GM12891 (cell line): Measurements from ENCODE around the gene PTPN22.

Experiments used
- DNase-seq: peaks from one replicate; pipeline ENCODE4 v3.0.0; 2011; ENCODE audit warnings: low spot score; ENCODE audit not compliant: insufficient read length
- FAIRE-seq: peaks from 2 replicates; lab custom pipeline; 2011; peaks lifted over from hg19 to GRCh38; lab: Jason Lieb, UNC
- PAX5 ChIP-seq: IDR thresholded peaks from 2 replicates; pipeline ENCODE4 v1.6.1; 2011; ENCODE audit warnings: low read length, moderate library complexity, mild to moderate bottlenecking; ENCODE audit not compliant: insufficient read depth, severe bottlenecking
- POLR2A ChIP-seq: IDR thresholded peaks from 2 replicates; pipeline ENCODE4 v1.6.1; 2011; ENCODE audit warnings: low read depth, low read length, control low read depth
- POLR2AphosphoS5 ChIP-seq: IDR thresholded peaks from 2 replicates; pipeline ENCODE4 v1.6.1; 2011; ENCODE audit warnings: low read depth, low read length, control low read depth
- POU2F2 ChIP-seq: IDR thresholded peaks from 2 replicates; pipeline ENCODE4 v1.6.1; 2011; ENCODE audit warnings: low read depth, mild to moderate bottlenecking, control low read depth, low read length, moderate library complexity
- SPI1 ChIP-seq: IDR thresholded peaks from 2 replicates; pipeline ENCODE4 v1.6.1; 2011; ENCODE audit warnings: low read depth, low read length, control low read depth
- TAF1 ChIP-seq: IDR thresholded peaks from 2 replicates; pipeline ENCODE4 v1.6.1; 2011; ENCODE audit warnings: low read depth, low read length, control low read depth

PTPN22 gene

DNA sequence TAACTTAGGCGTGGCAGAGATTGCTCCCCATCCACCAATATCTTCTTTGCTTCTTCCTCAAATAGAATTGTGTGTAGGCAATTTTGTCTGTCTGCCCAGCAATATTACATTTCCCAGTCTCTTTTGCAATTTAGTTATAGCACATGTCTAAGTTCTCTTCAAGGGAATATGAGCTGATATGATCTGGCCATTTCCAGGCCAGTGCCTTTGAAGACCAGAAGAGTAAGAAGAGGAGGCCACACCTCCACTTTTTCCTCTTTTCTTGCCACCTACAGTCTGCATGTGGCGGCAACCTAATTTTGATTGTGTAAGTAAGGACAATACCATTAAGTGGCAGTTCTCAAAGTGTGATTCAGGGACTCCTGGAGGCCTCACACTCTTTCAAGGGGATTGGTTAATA is 52.9 kb downstream of the PTPN22 start:
- no peak for DNase-seq
- TF ChIP-seq TAF1 (no peak), PAX5 (no peak), POU2F2 (no peak), POLR2A (no peak), POLR2AphosphoS5 (no peak), SPI1 (no peak)
- FAIRE-seq: no peak

DNA sequence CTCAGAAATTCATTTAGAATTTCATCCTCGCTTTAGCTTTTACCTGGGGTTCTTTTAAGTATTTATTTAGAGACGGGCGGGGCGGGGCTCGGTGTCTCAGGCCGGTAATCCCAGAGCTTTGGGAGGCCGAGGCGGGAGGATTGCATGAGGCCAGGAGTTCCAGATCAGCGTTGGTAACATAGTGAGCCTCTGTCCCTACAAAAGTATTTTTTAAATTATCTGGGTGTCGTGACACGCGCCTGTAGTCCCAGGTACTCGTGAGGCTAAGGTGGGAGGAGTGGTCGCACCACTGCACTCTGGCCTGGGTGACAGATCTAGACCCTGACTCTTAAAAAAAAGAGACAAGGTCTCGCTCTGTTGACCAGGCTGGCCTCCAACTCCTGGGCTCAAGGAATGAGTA is 58.3 kb downstream of the PTPN22 start:
- FAIRE-seq (no peak), DNase-seq (no peak)
- TF ChIP-seq PAX5: no peak
- TF ChIP-seq POU2F2: no peak
- no peak for TF ChIP-seq SPI1

DNA sequence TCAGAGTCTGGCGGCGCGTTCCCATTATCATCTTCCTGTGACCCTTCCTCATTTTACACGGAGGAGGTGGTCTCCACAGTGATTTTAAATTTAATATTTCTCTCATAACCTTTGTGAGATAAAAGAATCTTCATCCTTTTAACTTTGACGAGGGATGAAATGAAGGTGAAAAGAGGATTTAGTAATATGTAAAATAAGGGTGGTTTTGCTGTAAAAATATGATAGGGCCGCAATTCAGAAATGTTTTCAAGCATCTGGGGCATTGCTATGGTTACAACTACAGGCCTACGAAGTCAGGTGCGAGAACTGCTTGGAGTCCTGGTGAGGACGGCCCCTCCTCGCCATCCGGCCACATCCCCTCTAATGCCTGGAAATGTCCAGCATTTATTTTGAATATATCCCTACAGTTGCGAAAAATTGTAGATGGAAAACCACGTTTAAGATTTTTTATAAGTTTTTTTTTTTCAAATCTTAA is 58.8 kb downstream of the PTPN22 start:
- TF ChIP-seq PAX5 (no peak), POLR2AphosphoS5 (no peak), POLR2A (no peak), SPI1 (peak; percentile 20; the same call in 1 of the 2 replicates), TAF1 (no peak), POU2F2 (no peak)
- DNase-seq: no peak
- peak; percentile 9 for FAIRE-seq

DNA sequence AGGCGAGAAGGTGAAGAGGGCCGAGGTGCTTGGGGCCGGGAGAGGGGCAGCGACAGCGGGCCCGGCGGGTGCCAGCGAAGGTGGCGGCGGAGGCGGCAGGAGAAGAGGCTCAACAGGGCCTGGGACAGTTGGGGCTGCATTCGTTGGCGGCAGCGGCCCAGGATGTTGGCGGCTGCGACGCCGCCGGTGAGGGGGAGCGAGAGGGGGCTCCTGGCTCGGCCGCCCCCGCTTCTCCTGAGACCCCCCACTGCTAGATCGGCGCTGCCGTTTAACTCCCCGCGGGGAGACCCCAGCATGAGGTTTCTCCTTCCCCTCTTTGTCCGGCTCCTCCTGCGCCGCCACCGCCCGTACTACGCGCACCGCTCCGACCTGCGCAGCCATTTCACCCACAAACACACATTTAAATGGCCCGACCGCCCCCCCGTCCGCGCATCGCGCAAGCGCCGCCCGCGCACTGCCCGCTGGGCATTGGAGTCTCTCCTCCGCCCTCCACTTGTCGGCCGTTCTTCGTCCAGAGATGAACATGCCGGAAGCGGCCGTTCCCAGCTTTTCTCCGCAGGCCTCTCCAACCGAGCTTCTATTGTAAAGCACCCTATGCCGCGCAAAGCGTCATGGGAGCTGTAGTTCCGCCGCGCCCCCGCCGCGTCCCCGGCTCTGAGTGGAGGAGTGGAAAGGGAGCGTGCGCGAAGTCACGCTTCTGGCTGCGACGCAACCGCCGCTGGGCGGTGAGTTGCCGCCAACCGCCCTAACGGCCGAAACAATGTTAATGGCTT is 59.4 kb downstream of the PTPN22 start, which contains the start of gene RSBN1:
Gene RSBN1 (minus strand): TSS at position 589 of the 773 bp plus-strand sequence. CDS start 64 bp downstream, at position 525.
- FAIRE-seq (peak; percentile 97), DNase-seq (peak; percentile 84)
- TF ChIP-seq SPI1: no peak
- TF ChIP-seq TAF1: peak; percentile 95
- TF ChIP-seq PAX5: peak; percentile 89
- TF ChIP-seq POLR2A: peak; percentile 56
- no peak for TF ChIP-seq POU2F2
- TF ChIP-seq POLR2AphosphoS5: peak; percentile 32; the same call in 1 of the 2 replicates

DNA sequence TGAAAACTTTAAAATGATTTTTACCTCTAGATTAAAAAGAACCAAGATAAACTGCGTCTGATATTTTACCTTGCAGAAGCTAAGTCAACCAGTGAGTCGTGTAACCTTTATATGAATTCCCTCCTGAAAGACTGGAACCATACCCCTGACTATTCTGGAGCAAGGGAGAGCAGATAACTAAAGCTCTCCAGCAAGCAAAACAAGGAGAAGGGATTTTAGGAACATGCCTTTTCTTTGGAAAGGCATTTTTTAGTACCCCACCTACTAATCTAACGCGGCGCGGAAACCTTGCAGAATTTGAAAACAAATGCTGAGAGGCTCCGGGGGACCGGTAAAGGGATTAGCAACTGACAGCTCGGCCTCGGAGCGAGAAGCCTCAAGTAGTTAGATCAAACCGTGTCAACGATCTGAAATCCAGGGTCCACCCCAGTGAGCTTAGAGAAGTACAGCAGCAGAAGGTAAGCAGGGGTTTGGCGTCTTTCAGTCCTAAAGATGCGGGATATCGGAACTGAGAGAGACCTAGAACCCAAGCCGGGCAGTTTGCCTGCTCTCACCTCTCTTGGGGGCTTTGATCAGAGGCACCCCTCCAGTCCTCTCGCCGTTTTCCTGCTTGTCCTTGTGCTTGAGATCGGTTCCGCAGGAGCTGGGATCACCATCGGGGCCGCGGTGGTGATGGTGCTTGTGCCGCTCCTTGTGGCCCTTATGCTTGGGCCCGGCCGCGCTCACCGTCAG is 60.2 kb downstream of the PTPN22 start:
- DNase-seq: no peak
- TF ChIP-seq TAF1: no peak
- no peak for TF ChIP-seq POLR2A
- TF ChIP-seq POU2F2: no peak; the same call in 1 of the 2 replicates
- TF ChIP-seq SPI1: no peak
- no peak for TF ChIP-seq POLR2AphosphoS5
- no peak for TF ChIP-seq PAX5
- FAIRE-seq: no peak

DNA sequence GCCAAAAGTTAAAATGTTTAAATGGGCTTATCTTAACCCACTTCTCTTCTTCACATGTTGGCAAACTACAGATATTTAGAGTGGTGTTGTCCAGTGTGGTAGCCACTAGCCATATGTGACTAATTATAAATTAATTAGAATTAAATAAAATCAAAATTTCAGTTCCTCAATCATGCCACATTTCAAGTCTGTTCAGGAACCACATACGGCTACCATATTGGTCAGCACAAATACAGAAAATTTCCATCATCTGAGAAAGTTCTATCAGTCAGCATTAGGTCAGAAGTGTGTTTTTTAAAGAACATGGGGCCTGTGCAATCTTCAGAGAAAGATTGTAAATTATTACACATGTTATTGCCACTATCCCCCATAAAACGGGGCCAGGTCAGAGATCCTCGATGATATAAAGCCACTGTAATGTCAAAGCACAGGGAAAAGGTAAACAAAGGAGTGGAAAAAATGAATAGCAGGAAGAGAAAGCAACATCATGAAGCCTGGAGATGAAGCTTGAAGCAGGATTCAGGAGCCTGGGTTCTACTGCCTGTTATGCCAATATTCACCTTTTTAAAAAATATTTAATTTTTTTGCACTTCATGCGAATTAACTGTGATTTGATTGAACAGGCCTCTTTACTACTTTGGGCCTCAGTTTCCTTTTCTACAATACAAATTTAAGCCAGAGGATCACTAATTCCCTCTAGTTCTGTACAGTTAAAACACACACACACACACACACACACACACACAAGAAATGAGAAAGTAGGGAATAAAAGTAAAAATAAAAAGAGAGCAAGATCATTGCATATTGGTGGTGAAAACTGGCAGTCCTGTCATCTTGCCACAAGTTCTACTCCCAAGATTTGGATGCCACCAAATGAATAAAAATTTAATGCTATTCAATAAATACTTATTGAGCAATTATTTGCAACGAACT is 61.6 kb downstream of the PTPN22 start:
- TF ChIP-seq SPI1: peak; percentile 63
- no peak for TF ChIP-seq TAF1
- TF ChIP-seq POU2F2: no peak
- no peak for TF ChIP-seq PAX5
- no peak for TF ChIP-seq POLR2A
- TF ChIP-seq POLR2AphosphoS5: no peak
- no peak for FAIRE-seq
- no peak for DNase-seq

DNA sequence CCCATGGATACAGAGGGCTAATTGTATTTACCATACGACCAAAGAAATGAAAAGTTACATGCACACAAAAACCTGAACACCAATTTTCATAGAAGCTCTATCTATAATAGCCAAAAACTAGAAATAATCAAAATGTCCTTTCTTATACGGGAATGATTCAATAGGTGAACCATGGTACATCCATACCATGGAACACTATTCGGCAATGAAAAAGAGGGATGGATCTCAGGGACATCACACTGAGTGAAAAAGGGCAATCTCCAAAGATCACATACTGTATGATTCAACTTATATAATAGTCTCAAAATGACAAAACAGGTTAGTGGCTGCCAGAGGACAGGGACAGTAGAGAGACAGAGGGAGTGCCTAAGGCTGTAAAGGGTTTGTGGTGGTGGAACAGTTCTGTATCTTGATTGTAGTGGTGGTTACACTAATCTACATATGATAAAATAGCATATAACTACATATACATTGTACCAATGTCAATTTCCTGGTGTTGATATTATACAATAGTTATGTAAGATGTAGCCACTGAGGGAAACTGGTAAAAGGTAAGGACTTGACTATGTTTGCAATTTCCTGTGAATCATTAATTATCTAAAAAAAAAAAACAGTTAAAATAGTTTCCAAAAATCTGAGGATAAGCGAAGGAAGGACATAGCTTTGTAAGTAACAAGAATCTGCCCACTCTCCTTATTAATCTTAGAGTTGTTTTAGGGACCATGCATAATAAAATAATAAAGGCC is 62.9 kb downstream of the PTPN22 start:
- DNase-seq: no peak

DNA sequence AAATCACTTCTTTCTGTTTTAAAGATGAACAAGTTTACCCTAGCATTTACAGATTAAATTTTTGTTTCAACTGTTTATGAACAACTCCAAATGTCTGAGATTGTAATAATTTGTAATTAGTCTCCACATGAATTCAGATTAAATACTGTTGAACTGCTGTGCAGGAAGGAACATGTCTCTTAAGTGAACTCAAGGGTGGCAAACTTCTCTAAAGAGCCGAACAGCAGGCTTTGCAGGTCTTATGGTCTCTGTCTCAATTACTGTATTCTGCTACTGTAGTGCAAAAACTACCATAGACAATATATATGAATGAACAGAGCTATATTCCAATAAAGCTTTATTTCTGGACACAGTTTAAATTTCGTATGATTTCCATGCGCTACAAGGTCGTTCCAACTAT is 65.9 kb downstream of the PTPN22 start:
- DNase-seq: no peak
- no peak for FAIRE-seq
- TF ChIP-seq SPI1 (no peak), PAX5 (no peak), POU2F2 (no peak), POLR2AphosphoS5 (no peak), TAF1 (no peak), POLR2A (no peak)

More for the DNA sequence above, 62.9 kb downstream of the PTPN22 start:
- no peak for FAIRE-seq
- TF ChIP-seq TAF1 (no peak), SPI1 (no peak), PAX5 (no peak), POLR2A (no peak), POLR2AphosphoS5 (no peak), POU2F2 (no peak)
